Medulla oblongata (tissue), 1 donor: Measurements from ENCODE around the gene GRB2.
"Not testable (repeated sequence)": the region's sequence is repeated elsewhere in the genome, so short reads cannot be mapped to it uniquely, and the experiment has no call there.

Source experiments
- DNase-seq: peaks from one replicate; pipeline ENCODE4 v3.0.0-alpha.2; 2015; ENCODE audit errors: extremely low spot score

The GRB2 gene

DNA sequence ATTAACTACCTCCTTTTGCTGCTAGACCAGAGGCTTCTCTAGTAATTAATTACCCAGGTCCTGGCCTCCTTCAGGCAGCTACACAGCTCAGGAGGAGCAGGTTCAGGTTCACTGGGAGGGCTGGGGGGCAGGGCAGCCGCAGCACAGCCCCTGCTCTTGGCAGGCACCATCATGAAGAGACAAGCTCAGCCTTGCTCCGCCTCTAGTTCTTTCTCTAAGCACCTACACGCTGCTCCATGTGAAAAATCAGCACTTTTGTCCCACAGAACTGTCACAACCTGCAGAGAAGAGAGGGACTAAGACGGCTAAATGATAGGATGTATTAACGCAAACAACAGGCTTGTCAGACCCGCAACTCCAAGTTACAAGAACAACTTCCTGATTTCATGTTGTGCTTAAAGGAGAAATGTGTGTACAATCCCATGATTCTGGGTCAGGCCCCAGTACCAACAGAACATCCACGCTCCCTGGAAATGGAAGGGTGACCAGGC, 53.4 kb downstream of the GRB2 start:
- peak; percentile 47 for DNase-seq

DNA sequence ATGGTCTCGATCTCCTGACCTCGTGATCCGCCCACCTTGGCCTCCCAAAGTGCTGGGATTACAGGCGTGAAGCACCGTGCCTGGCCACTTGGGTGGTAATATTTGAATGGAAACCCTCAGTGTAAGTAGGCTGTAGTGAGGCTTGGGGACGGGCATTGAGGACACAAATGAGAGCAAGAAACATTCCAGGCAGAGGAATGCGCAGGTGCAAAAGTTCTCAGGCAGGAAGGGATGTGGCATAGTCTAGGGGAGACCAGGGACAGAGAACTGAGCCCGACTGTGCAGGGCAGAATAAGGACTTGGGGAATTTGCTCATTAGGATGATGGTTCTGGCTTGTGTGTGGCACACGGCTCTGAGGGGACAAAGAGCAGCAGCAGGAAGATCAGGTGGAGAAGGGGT, 54.8 kb downstream of the GRB2 start:
- DNase-seq = no peak

DNA sequence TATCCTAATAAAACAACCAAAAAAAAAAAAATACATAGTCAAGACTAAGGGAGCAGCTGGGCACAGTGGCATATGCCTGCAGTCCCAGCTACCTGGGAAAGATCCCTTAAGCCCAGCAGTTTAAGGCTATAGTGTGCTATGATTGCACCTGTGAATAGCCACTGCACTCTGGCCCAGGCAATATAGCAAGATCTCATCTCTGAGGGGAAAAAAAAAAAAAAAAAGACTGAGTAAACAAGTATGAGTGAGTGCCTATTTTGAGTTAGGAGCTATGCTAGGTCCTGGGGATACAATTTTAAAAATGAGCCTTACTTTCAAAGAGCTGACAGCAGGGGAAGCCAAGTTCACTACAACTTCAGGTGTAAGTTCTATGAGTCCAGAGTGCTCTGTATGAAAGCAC, 55.4 kb downstream of the GRB2 start:
- no peak for DNase-seq

DNA sequence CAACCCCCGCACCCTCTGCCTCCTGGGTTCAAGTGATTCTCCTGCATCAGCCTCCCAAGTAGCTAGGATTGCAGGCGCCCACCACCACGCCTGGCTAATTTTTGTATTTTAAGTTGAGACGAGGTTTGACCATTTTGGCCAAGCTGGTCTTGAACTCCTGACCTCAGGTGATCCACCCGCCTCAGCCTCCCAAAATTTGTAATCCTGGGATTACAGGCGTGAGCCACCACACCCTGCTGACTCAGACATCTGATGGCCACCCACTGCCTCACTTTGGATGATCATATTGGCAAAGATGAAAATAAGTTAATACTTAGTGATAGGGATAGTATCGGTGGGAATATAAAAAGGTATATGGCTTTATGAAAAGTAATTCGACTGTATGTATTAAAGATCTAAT, 55.9 kb downstream of the GRB2 start:
- no peak for DNase-seq

DNA sequence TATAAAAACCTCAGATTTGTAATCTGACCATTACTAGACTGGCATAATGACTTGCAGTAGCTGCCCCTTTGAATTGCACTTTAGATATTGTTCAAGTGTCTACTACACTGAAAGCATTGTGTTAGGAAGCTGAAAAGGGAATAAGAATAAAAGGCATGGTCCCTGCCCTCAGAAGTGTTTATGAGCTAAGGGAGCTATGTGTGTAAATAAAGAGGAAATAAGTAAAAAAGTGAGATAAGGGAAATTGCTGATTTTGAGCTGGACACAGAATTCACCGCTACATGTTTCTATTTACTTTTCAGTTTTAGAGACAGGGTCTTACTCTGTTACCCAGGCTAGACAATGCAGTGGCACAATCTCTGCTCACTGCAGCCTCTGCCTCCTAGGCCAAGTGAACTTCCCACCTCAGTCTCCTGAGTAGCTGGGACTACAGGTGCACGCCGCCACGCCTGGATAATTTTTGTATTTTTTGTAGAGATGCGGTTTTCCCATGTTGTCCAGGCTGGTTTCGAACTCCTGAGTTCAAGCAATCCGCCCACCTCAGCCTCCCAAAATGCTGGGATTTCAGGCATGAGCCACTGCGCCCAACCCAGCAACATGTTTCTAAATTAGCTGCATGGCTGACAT, 57.0 kb downstream of the GRB2 start:
- DNase-seq = no peak

DNA sequence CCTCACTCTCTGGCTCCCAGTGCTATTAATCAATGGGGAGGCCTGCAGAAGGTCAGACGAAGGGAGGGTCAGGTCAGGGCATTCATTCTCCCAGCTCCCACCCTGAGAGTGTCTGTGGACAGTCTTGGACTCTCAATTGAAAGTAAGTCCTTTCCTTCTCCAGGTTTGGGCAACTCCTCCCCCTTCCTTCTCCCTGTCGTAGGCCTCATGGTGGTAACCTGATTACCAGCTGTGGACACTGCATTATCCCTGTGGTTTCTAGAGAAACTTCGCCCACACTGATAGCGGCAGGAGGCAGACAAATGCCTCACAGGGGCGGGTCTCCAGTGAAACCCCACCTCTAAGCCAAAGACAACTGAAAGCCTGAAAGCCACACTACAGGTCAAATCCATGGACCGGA, 58.6 kb downstream of the GRB2 start:
- no peak for DNase-seq

DNA sequence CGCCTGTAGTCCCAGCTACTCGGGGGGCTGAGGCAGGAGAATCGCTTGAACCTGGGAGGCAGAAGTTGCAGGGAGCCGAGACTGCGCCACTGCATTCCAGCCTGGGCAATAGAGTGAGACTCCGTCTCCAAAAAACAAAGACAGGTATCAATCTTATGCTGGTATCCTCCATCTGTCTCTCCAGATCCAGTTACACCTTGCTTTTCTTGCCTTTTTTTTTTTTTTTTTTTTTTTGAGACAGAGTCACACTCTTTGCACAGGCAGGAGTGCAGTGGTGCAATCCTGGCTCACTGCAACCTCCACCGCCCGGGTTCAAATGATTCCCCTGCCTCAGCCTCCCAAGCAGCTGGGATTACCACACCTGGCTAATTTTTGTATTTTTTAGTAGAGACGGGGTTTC, 59.1 kb downstream of the GRB2 start:
- not testable (repeated sequence) for DNase-seq

DNA sequence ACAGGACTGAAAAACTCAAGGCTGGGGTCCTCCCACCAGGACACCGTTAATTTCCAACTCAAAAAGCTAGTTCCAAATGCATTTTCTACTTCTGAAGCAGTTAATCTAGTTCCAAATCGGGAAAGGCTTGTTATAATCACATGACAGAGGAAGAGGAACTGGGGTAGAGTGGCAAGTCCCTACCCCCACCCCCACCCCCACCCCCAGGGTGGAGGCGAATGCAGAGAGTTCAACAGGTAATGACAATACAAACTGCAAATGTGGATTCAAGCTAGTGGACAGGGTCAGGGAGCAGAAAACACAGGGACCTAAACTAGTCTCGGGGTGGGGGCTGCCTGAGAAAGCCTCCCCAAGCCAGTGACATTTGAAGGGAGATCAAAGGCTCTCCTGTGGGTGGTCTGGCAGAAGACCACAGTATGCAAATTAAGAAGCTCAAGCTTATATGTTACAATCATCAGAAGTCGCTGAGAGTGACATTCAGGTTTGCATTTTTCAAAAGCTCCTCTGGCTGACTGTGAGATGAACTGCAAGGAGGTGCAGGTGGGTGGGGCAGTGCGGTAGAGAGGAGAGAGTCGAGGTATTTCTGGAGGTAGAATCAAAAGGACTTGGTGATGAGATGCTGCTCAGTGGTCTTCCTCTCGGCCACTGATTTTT, 59.8 kb downstream of the GRB2 start:
- DNase-seq = no peak

DNA sequence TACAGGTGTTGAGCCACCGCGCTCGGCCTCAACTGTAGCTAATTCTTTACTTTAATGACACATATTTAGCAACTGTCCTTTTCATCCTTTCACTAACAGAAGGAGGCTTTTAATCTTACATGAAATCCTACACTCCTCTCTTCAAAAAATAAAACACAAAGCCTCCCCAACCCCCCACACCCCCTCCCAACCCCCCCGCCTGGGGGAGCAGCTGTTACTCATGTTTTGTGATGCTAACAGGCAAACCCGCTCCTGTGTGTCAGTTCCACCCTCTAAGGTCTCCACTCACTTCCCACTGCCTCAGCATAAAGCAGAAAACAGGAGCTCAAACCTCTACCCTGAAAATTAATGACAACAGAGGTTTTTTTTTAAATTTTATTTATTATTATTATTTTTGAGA, 60.8 kb downstream of the GRB2 start:
- no peak for DNase-seq

DNA sequence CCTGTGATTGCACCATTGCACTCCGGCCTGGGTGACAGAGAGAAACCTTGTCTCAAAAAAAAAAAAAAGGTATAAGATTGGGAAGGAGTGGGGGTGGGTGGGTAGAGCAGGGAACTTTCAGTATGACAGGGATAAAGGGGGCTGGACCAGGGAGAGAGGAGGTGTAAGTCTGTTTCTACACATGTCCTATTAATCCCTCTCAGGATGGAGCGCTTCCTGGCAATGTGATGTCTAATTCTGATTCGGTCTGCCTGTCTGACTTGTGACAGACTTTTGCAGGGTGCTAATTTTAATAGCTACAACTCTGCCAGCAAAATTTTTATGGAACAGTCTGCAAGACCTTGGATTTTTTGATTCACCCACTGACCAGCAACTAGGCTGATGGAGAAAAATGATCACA, 62.5 kb downstream of the GRB2 start:
- no peak for DNase-seq

DNA sequence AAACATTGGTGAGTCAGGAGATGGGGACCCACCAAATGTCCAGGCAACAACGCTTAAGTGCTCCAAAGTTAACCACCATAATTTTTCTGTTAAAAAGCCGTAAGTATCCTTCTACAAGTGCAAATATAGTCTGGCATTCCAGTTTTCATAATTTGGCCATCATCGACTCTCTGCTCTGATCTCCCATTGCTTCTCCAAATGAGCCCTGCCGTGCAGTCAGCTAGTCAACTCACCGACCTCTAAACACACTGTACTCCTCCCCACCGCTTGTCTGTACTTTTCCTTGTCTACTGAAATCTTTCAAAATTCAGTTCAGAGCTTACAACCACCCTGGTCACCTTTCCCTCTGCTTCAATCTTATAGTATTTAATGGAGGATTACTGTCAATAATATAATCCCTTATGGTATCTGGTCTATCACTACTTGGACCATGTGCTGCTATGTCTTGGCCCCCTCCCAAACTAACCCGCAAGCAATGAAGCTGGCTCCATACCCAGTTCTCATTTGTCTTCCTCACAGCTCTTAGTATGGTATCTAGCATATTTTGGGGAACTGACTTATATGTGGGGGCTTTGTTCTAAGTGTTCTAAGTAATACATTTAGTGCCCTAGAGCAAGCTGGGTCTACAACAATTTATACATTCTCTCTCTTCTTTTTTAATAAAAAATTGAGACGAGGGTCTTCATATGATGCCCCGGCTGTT, 63.5 kb downstream of the GRB2 start:
- DNase-seq = no peak

DNA sequence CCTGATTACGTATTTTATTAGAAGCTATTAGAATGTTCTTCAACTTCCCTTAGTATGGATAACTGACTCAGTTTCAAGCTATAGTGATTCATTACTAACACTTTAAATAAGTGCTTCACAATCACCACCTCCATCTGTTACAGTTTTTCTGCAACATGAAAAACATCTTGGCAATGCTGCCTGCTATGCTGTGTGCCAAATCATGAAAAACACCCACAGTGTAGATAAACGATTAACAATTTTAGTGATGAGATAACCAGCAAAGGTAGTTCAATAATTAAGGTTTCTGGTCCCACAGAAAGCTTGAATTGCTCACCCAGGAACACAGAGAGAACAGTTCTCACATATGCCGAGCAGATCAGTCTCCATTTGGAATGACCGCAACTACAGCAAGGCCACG, 64.8 kb downstream of the GRB2 start:
- DNase-seq = no peak

DNA sequence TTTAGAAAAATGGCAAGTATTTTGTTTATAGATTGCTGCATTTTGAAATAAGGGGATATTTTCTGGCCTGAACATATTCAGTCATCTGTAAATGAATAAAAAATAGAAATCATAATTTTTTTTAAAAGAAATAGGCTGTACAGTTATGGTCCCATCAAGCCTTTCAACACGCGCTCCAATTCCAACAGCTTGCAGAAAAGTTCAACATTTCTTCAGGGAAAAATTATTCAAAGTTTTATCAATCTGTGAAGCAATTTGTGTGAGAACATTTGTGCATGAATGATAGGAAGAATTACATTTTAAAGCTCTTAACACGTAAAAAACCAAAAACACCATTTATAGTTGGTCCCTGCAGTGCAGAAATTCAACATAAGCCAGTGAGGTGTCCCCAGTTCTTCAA, 65.5 kb downstream of the GRB2 start:
- DNase-seq = no peak

DNA sequence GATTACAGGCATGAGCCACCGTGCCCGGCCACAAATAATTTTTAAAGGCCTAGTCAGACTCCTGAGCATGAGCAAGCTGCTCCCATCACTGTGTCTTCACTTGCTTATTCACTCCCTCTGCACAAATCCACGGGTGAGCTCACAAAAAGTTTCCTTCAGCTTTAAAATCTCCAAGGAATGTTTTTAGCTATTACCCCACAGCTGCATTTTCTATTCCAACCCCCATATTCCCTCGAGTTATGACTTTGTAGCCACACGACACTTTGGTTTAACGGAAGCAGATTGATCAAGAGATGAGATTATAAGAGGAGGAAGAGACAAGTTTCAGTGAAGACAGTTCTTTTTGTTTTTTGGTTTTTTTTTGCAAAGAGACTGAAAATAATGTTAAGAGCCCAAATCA, 67.1 kb downstream of the GRB2 start:
- no peak for DNase-seq

DNA sequence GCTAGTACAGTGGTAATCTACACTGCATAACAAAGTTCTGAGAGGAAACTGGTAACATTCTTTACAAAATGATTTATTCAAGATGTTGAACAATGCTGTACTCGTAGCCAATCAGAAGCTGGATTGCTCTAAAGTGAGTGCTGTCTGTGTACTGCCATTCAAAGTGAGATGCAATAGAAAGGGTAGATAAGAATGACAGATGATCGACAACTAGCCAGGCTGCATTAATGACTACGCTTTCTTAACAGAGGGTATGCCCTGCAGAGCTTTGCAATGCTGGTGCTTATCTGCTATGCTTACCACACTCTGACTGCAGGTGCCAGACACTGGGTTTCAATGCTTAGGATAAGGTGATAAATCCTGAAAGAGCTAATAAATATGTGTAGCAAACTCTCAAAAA, 70.2 kb downstream of the GRB2 start:
- no peak for DNase-seq

DNA sequence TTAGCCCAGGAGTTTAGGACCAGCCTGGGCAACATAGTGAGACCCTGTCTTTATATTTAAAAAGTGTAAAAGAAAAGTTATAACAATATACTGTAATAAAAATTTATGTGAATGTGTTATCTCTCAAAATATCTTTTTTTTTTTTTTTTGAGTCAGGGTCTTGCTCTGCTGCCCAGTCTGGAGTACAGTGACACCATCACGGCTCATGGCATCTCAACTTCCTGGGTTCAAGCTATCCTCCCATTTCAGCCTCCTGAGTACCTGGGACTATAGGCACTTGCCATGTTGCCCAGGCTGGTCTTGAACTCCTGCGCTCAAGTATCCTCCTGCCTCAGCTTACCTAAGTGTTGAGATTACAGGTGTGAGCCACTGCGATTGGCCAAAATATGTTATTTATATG, 70.8 kb downstream of the GRB2 start:
- no peak for DNase-seq

DNA sequence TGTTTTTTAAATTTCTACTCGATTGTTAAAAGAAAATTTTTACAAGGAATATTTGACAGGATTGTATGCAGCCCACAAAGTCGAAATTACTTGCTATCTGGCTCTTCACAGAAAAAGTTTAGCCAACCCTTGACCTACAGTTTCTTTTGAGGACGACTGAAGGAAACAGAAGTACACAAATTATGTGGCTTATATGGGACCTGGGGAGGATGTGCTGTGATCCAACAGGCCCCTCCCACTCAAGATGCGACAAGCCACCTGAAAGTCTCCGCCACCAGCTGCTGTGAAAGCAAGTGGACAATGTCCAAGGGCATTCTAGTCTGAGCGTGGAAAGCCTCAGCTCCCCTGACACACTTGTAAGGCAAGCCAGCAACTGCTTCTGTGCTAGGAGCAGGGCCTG, 73.8 kb downstream of the GRB2 start:
- no peak for DNase-seq

DNA sequence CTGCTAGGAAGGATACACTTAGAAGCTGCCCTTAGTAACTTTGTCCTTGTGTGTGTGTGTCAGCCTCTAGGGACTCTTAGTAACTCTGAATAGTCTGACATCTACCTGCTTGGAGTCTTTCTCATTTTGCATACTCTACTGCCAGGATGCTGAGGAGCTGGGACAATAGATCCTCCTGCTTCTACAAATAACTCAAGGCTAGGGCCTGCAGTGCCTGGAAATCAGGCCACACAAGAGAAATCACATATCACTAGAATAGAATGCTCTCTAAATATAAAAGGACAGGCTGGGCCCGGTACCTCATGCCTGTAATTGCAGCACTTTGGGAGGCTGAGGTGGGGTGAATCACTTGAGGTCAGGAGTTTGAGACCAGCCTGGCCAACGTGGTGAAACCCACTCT, 77.7 kb downstream of the GRB2 start:
- DNase-seq = no peak

DNA sequence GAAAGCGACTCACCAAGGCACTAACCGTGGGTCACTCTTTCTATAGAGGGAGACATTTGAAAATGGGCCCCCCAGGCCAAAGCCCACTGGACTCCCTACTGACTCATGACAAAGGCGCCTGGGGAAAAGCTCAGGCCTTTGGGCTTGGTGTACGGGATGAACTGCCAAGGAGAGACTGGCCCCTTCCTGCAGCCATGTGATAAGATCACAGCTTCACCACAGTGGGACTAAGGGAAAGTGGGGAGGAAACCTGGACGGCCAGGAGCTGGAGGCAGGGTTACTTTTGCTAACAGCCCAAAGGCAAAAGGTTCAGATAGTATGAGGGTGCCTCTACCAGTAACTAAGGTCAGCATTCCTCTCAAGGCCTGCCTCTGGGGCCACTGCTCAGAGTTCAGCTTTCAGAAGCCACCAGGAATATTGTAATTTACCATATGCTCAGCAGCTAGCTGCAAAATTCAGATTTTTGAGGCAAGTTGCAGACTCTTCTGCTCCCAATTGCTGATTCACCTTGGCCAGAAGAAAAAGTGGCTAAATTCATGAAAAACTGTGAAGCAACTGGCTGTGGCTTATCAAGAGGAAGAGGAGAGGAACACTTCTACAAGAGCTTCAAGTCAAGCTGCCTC, 79.1 kb downstream of the GRB2 start:
- no peak for DNase-seq

DNA sequence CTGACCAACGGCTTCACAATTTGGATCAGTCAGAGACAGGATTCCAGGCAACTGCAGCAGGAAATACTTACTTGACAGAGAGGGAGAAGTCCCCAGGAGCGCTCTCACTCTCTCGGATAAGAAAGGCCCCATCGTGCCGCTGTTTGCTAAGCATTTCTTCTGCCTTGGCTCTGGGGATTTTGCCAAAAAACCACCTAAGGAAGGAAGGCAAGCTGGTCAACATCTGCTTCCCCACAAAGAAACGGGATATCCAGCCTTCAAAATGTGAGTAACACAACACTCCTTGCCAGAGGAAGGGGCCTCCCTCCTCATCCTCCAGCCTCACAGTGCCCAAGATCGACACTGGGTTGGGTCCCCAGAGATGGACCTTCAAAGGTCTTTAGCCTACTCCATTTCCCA, 79.7 kb downstream of the GRB2 start:
- DNase-seq = peak; percentile 57

DNA sequence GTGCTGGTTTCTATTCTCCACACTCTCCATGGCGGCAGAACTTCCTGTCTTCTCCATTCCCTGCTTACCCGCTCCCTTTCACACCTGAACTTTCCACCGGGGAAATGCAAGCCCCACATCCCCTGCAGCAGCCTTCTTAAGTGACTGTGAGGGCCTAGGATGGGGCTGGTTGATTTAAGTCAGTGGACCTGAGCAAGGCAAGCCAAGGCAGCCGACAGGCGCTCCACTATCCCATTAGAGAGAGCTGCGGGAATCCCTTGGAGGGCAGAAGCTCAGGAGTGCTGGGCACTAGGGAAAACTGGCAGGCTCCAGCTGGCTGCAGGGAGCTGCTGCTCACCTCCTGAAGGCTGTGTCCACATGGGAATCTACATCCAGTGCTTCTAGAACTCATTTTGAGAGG, 80.1 kb downstream of the GRB2 start:
- no peak for DNase-seq

DNA sequence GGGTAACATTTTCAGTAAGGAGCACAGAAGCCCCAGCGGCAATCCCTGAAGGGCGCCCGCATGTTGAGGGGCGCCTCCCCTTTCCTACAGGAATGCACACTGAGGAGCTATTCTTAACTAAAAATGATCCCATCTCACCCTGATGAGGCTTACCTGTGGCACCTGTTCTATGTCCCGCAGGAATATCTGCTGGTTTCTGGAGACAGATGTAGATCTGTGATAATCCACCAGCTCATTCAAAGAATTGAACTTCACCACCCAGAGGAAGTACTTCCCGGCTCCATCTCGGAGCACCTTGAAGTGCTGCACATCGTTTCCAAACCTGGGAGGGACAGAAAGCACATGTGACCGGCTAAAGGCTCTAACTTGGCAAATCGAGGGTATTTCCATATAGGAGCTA, 84.0 kb downstream of the GRB2 start:
- no peak for DNase-seq
